NCI-H128 (cell line): ENCODE measurements around the gene PHF12.

Source experiments
- DNase-seq: peaks from one replicate; lab custom pipeline; 2025; ENCODE audit not compliant: unreplicated experiment; lab: John Stamatoyannopoulos, UW

Gene PHF12

DNA sequence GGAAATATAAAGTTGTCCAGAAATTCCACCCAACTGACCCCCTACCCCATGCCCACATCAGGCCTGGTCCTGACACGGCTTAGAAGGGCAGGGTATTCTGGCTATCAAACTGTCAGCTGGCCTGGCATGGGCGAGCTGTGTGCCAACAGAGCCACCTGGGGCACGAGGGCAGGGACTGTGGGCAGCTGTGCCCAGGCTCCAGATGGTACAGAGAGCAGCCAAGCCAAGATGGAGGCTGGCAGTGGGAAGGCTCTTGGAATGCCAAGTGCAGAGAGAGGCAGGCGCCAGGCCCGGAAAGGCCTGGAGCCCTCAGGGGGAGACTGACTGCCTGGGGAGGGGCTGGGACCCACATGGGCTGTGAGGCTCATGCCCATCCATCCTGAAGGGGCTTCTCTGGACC lies 24.3 kb upstream of the PHF12 start:
- DNase-seq = no peak

DNA sequence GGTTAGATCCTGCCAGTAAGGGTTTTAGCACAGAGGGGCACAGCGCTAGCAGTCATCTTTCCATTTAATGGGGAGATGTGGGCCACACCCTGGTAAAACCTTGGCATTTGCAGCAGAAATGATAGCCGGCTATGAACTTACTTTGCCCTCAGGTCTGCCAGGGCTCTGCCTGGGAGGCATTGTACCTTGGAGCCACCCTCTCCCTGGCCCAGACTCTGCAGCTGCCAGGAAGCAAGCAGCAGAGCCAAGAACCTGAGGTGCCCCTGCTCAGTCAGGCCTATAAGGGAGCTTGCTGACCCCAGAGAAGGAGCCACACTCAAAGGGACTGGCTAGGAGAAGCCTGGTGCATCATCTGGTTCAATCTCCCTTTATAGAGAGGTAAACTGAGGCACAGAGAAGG lies 23.7 kb upstream of the PHF12 start:
- DNase-seq = no peak

DNA sequence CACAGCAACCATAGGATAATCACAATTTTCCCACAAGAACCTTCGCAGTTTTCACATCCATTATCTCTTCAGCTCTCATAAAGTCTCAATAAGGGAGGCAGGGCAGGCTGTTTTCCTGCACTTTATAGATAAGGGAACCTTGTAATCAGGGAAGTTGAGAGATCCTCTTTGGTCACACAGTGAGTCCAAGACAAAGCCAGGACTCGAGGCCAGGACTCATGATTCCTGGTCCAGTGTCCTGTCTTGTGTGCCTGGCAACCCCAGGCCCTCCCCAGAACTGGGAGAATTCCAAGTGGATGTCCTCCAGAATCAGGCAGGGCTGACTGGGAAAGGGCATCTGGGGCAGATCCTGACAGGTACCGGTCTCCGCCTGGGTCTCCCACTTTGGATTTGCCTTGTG lies 23.1 kb upstream of the PHF12 start:
- DNase-seq = no peak

GRCh38 chr17:28973425-28973824 lies 22.1 kb upstream of the PHF12 start:
- DNase-seq = no peak

GRCh38 chr17:28972437-28972836 lies 21.1 kb upstream of the PHF12 start:
- DNase-seq = no peak

GRCh38 chr17:28970879-28971278 lies 19.6 kb upstream of the PHF12 start:
- no peak for DNase-seq

GRCh38 chr17:28969706-28970393 lies 18.5 kb upstream of the PHF12 start:
- no peak for DNase-seq

DNA sequence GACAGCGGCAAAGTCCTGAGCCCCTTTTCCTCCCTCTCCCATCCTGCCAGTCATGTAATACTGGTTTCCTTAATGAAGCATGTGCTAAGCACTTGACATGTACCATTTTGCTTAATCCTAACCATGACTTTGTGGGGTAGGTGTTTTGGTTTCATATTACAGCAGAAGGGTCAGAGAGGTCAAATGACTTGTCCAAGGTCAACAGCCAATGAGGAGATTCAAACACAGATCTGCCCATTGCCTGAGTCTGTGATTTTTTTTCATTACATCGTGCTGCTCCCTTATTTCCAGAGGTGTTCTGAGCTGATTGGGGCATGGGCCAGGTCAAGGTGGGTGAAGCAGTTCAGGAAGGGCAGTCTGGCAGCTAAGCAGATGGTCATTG lies 17.6 kb upstream of the PHF12 start:
- DNase-seq = no peak

- no peak for DNase-seq
Observed at GRCh38 chr17:28968231-28968913, 17.1 kb upstream of the PHF12 start.

DNA sequence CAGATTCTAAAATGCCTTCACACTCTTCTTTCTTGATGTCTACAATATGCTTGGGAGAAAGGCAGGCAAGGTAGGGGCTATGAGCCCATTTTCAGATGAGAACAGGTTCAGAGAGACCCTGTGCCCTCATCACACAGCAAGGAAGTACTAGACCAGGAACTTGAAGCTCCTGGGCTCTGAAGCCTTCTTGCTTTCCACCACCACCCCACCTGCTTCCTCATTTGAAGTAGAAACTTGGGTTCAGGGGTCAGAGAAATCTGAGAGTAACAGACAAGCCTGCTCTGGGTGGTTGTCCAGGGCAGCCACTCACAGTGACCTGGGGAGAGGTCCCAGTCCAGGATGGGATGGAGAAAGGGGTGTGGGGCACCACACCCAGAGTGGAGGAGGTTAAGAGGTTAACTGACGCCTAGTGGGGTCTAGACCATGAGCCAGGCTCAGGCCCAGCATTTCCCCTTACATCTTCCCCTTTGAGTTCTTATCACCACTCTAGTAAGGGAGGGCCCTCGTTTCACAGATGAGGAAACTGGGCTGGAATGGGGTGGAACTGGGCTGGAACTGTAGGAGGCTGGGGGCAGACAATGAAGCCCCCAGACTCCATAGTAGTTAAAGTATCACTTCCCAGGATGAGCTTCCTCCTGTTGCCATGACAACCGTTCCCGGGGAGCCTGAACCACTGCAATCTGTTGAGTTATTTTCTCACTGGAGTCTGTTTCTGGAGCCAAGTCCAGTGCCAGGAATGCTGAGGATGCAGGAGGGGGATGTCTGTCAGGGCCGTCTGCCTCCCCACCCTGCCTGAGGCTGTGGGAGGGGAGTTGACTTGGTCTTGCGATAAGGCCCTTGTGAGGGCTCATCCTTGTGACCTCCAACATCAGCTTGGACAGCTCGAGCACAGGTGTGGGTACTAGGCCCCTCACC lies 16.2 kb upstream of the PHF12 start:
- no peak for DNase-seq

DNA sequence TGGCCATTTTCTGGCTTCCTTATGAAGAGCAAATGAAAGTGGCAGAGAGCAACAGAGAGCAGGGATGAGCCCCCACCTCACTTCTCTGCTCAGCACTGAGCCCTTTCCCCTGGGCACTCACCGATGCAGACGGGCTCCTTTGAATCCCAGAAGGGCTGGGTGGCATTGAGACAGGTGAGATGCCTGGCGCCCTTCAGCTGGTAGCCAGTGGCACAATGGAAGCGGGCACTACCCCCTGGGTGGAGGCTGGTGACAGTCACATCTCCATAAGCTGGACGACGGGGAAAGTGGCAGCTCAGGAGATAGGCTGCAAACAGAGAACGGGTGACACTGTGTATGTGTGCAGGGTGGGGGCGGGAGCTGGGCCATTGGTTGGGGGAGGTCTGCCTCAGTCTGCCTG lies 12.5 kb upstream of the PHF12 start:
- DNase-seq = no peak

DNA sequence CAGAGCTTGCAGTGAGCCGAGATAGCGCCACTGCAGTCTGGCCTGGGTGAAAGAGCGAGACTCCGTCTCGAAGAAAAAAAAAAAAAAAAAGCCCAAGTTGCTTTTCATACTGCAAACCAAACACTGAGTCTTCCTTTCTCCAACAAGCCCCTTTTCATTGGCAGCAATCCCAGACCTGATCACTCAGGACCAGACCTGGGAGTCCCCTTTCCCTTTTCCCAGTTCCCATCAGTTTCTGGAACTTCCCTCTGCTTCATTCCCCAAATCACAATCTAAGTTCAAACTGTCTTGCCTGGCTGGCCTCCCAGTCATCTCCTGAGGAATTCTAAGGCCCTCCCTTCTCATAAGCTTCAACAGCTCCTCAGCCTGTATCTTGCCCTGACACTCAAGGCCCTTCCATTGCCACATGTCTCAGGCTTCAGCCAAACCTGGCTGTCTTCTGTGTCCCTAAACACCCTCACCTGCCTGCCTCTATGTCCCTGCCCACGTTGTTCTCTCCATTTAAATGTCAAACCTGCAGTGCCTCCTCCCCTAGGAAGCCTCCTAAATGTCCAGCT lies 11.8 kb upstream of the PHF12 start:
- DNase-seq = no peak

DNA sequence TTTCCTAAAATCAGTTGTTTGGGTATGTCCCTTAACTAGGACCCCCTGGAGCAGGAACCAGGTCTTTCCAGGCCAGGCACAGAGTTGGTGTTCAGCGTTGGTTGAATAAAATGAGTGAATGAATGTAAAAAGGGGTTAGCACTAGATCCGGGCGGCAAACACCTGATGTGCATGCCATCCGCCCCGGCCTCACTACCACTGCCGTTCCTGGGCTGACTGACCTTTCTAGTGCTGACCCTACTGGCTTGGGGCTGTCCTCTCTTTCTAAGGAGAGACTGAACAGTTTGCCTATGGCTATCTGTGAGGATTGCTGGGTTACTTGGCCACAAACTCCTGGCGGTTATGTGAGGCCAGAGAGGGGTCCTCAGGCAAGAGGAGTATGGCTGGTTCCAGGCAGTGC lies 10.1 kb upstream of the PHF12 start:
- no peak for DNase-seq

GRCh38 chr17:28960256-28961061 lies 9.1 kb upstream of the PHF12 start:
- no peak for DNase-seq

- no peak for DNase-seq
Observed at GRCh38 chr17:28959471-28959871, 8.2 kb upstream of the PHF12 start.

DNA sequence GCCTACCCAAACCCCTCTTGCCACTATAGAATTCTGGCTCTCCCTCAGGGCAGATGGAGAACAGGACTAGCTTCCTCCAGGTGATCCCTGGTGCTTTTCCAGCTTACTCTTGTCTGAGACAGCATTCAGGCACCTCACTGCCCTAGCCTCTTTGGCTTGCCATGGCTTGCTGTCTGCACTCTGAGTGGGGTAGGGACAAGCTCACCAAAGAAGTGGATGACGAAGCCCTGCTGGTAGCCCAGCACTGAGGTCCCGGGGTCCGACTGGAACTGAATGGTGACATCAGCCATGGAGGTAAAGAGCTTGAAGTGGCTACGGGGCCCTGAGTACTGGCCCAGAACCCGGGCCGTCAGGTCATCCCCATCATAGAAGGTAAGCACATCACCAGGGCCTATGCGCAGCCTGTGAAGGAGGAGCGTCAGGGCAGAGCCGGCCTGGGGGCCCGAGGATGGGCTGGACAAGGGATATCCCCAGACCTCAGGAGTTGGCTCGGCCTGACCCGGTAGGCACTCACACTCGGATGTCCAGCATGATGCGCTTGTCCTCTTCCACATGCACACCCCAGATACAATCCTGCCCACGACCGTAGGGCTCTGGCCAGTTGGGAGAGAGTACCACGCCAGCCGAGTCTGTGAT lies 7.6 kb upstream of the PHF12 start:
- no peak for DNase-seq

DNA sequence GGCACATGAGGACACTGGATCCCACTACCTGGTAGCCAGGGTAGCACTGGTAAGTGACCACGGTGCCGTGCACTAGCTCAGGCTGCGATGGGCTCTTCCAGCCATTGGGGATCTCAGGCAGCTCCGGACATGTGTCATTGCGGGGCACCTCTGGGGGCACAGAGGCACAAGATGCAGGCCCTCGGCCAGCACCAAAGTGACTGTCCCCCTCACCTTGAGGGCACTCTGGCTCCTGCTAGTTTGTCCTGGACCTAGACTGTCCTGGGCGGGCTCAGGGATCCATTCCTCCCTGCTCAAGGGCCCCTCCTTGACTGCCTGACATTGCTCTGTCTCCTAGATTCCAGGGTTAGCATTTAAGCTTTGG lies 6.7 kb upstream of the PHF12 start:
- DNase-seq = no peak

GRCh38 chr17:28957277-28957991 lies 6.1 kb upstream of the PHF12 start:
- no peak for DNase-seq

- no peak for DNase-seq
Observed at GRCh38 chr17:28956861-28957260, 5.5 kb upstream of the PHF12 start.

GRCh38 chr17:28956112-28956511 lies 4.8 kb upstream of the PHF12 start:
- DNase-seq = no peak
